HG03175 (cell line): ENCODE measurements around the gene MAP6.

ENCODE experiments used
- ATAC-seq: cut with Tn5 transposase; IDR thresholded peaks from one replicate; pipeline ENCODE4 v1.9.1; 2021; ENCODE audit warnings: mild to moderate bottlenecking, moderate library complexity; ENCODE audit not compliant: unreplicated experiment

Gene MAP6

DNA sequence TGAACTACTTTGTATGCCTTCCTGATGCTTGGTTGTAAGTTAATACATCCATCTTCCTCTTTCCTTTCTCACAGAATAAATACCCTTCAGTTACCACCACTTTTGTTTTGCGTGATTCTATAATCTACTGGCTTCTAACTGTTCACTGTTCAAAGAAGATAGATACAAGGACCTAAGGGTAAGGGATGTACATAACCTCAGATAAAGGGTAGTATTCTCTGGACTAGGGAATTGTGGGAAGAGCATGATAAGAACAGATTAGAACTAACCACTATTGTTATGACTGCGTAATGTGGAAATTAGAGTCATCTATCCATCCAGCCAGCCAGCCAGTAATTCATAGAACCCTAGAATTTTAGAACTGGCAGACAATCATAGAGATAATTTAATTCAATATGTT, 36.4 kb downstream of the MAP6 start:
- no peak for ATAC-seq

GRCh38 chr11:75631086-75631730, 37.6 kb downstream of the MAP6 start:
- no peak for ATAC-seq

DNA sequence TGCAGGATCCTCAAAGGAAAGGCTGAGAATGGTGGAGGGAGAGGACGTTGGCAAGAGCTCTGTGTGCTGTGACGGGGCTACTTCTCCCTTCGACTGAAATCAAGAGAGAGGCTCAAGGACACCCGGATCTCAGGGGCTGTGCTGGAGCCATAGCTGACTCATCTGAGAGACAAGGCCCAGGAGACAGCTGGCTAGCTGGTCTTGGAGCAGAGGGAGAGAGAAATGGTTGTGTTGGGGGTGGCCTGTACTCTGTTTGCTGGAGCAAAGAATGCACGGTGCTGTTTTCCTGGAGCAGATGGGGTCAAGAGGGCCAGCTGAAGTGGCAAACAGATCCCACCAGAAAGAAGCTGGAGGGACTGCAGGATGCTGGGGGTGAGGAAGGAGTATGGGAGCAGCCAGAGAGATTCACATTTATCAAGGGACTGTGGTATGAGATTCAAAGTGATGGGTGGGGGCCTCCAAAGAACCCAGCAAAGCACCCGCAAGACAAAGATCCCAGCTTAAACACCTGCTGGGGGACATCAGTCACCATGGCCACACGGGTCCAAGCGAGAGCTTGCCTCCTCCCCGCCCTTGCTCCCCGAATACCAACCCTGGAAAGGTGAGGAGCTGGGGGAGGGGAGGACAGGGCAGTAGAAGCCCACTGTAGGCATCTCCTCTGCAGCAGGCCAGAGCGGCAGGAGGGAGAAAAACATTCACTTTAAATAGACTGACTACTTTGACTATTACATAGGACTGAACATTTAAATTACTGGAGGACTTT, 40.8 kb downstream of the MAP6 start:
- no peak for ATAC-seq

DNA sequence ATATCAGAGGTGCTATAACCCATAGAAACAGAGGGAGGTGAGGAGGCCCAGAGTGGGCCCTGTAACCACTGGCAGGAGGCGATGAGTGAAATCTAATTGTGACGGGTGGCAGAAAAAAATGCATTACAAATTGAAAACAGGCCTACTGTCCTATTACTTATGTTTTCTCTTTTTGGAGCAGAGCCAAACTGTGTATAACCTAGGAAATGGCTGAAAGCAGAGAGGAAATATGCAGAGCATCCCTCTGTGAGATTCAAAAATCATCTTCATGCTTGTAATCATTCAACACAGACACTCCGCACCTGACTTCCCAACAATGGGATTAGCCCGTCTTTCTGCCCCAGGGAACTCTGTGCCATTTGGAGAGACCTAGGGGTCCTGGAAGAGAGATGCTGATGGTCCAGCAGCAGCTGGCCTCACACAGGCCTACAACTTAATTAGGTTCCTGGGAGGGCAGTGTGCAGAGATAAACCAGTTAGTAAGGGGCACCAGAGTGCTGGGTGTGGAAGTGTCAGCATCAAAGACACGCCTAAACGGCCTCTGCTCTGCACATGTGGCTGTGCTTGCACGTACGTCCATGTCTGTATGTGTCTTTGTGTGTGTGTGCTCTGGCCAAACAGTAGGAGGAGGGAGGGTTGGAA, 41.8 kb downstream of the MAP6 start:
- no peak for ATAC-seq

- ATAC-seq, result no peak
These were observed 42.6 kb downstream of the MAP6 start for GRCh38 chr11:75625991-75626888.

DNA sequence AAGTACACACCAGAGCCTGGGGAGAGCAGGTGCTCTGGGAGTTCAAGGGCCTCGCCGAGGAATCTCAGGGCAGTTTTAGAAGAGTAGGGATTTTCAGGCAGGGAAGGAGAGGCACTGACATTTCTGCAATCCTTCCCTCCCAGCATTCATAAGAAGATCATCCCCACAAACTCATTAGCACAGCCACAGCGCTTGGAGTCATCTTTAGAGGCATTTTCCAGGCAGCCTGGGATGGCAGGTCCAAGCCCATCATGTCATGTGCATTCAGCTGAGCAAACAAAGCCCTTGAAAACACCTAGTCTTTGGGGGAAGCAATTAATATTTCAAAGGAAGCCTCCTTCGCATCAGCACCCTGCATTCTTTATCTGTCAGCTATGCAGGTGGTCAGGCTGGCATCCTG, 43.8 kb downstream of the MAP6 start:
- ATAC-seq, result no peak

- no peak for ATAC-seq
These were observed 52.6 kb downstream of the MAP6 start for GRCh38 chr11:75616281-75616680.

DNA sequence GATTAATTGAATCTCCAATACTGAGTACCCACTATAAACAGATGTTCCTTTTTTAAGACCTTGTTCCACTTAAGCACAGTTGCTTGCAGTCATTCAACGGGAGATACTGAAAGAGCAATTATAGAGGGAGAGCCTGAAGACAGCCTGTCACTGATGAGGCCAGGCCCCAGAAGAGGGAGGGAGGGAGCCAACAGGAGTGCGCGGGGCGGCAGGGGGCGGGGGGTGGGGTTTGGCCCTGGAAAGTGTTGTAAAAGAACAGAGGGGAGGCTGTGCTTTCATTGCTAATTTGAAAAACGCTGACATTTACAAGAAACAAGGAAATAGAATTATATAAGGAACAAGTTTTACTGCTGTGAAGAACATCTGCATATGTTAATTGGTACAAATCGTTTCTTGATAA, 53.1 kb downstream of the MAP6 start:
- ATAC-seq, result no peak

DNA sequence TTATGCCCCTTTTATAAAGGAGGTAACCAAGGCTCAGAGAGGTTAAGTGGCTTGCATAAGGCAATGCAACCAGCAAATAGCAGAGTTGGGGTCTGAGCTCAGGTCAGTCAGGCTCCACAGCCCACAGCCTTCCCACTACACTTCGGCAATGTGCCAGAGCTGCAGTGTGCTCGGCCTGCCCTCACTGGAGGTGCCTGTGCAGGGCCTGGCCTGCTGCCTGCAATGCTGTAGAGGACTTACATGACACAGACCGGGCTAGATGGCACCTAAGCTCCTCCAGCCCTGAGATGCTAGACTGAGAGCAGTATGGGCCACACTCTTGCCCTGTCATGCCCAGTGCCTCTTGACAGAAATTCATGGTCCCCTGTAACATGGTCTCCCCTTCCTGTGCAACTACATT, 57.0 kb downstream of the MAP6 start:
- ATAC-seq, result no peak

GRCh38 chr11:75606099-75606498, 62.7 kb downstream of the MAP6 start:
- no peak for ATAC-seq

- no peak for ATAC-seq
These were observed 64.8 kb downstream of the MAP6 start for GRCh38 chr11:75603791-75604736.

DNA sequence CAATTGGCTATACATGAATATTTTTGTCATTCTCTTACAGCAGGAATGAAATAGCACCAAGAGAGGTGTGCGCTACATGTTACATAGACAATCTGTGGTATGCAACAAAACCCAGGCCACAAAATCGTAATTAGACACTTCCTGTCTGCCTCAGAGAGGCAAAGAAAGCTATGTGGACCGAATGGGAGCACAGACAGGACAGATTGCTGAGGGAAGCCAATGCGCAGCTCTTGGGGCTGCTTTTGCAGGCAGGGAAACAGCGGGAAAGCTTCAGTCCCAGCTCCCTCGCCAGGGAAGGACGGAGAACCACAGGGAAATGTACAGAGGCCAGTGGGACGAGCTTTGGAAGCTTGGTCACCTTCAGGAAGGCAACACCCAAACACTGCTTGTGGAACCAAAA, 65.9 kb downstream of the MAP6 start:
- no peak for ATAC-seq

- no peak for ATAC-seq
These were observed 67.3 kb downstream of the MAP6 start for GRCh38 chr11:75601494-75601893.

DNA sequence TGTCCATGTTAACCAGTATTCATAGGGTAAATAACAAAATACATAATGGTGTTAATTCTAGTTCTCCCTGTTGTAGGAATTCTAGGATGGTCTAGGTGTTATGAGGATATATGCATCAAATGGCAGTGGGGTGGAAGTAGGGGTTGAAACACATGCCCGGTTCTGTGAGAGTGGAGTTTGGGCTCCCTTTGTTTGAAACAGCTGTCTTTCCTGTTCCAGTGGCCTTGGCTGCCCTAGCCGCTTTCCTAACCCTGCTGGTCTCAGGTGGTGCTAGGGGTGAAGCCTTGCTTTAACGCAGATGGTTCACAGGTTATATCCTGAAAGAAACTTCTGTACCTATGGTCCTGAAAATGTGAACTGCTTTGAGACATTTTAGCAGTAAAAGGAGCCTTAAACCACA, 68.5 kb downstream of the MAP6 start:
- no peak for ATAC-seq

DNA sequence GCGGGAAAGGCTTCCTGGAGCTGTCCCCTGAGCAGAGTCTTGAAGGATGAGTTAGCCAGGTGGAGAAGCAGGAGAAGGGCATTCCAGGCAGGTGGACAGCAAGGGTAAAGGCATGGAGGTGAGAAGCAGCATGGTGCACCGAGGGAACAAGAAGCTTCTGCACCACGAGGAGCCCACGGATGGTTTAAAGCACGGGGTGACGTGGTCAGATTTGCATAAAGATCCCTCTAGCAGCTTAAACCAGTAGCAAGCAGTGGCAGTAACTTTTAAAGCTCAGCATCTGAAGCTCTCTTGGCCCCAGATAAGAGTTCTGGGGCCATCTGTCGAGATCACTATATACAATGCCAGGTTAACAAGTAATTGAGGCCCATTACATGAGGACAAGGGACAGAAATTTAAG, 69.9 kb downstream of the MAP6 start:
- no peak for ATAC-seq

GRCh38 chr11:75598264-75598663, 70.6 kb downstream of the MAP6 start:
- ATAC-seq, result no peak

DNA sequence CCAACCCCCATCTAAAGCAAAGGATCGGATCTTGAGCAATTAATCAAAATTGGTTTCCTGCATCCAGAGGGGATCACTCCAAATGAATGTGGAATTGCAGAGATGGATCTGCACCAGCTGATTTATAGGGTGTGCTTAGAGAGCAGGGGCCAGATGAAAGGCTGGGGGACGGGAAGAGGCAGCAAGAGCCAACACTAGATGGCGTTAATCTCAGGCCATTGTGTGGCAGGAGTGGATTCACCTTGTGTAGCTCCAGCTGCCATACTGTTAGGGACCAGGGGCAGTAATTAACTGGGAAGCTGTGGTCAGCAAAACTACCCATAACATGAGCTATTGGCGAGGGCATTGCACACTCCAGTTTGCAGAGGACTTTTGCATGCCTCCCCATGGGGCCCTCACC, 71.2 kb downstream of the MAP6 start:
- ATAC-seq, result no peak

- ATAC-seq, result no peak
These were observed 71.9 kb downstream of the MAP6 start for GRCh38 chr11:75596914-75597313.

GRCh38 chr11:75595429-75595828, 73.4 kb downstream of the MAP6 start:
- no peak for ATAC-seq

GRCh38 chr11:75594211-75594610, 74.6 kb downstream of the MAP6 start:
- no peak for ATAC-seq
